IPS DF 4.7 (cell line): Measurements from ENCODE around the gene ZCCHC7.
"Not testable (repeated sequence)": the region's sequence is repeated elsewhere in the genome, so short reads cannot be mapped to it uniquely, and the experiment has no call there.

ENCODE experiments used
- DNase-seq: peaks from one replicate; pipeline ENCODE4 v3.0.0-alpha.2; 2013; ENCODE audit warnings: low spot score; ENCODE audit errors: extremely low read depth

The ZCCHC7 gene

GRCh38 chr9:37172557-37172956 lies 52.2 kb downstream of the ZCCHC7 start:
- DNase-seq, result no peak

DNA sequence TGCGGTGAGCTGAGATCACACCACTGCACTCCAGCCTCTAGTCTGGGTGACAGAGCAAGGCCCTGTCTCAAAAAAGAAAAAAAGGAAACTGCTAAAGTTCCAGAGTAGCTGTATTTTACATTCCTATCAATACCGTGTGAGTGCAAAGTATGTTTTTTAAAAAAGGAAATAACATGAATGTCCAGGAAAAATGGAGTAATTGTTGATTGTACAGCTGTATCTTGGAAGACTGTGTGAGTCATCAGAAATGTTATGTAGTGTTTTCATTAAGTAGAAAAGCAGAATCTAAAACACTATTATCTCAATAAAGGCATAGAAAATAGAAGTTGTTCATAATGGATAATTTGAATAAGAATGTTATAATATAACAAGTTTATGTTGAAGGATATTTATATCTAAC lies 53.9 kb downstream of the ZCCHC7 start:
- no peak for DNase-seq

DNA sequence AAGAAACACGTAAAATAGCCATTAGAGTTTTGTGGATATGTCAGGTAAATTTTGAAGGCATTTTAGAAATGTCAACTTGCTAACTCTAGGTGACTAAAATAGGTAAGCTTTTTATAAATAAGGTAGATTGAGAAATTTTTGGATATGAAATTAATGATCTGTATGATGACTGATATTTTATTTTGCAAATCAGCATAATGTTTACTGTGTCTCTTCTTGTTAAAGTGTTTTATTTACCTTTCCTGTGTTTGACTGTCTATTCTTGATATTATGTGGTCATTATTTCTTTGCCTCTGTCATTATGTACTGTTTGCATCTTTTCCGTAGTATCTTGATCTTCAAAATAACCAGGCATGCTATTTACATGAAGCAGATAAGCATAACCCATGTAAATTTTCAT lies 58.4 kb downstream of the ZCCHC7 start:
- DNase-seq, result no peak

DNA sequence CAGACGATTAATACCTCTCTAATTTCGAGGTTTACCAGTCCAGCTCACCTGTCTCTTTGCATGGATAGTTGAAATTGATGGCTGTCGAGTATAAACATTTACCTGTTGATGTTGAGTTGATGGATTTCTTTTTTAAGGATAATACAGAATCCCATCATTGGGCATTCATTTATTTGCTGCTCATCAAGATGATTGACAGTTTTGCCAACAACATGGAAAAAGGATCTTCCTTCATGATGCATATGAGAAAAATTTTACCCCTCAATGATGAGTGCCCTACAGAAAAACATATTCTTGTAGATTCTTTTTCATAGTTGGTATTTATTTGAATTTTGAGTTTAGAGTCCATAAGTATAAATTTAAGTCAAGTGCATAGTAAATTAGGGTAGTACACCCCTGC lies 59.2 kb downstream of the ZCCHC7 start:
- DNase-seq, result no peak

DNA sequence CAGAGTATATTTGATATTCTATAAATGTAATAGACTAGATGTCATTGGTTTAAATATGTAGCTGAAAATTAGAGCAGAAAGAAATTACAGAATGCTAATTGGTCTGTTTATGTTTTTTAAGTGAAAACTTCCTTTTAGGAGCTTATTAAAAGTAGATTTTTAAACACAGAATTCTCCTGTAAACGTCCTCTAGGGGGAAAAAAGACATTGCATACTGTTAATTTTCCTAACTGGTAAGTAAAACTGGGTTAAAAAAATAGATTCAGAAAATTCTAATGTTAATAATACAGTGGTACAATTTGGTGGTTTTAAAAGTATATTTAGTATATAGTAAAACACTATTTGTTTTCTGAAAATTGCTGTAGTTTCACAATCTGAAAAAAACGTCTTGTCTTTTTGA lies 59.8 kb downstream of the ZCCHC7 start:
- DNase-seq, result no peak

DNA sequence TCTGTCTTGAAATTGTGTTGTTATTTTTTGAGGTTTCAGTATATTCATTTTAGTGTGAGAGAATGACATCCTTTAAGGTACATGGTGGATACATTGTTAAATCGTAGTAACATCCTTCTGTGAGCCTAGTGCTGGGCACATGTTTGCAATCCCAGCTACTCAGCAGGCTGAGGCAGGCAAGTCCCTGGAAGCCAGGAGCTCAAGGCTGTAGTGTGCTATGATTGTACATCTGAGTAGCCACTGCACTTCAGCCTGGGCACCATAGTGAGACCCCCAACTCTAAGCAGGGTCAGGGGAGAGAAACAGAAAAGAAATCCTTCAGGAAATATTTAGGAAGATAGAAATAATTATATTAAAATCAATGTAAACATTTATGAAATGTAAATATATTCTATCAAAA lies 62.3 kb downstream of the ZCCHC7 start:
- no peak for DNase-seq

- no peak for DNase-seq
Measured at GRCh38 chr9:37184905-37185867, 64.8 kb downstream of the ZCCHC7 start.

DNA sequence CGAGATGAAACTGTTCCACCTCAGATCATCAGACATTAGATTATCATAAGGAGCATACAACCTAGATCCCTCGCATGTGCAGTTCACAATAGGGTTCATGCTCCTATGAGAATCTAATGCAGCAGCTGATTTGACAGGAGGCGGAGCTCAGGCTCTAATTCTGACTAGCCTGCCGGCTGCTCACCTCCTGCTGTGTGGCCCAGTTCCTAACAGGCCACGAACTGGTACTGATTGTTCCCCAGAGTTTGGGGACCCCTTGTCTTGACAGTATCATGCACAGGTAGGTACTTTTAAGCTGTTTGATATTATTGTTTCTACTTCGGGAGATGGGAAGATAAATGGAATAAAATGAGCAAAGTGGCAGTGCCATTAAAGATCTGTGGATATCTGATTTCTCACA lies 66.9 kb downstream of the ZCCHC7 start:
- DNase-seq, result no peak

DNA sequence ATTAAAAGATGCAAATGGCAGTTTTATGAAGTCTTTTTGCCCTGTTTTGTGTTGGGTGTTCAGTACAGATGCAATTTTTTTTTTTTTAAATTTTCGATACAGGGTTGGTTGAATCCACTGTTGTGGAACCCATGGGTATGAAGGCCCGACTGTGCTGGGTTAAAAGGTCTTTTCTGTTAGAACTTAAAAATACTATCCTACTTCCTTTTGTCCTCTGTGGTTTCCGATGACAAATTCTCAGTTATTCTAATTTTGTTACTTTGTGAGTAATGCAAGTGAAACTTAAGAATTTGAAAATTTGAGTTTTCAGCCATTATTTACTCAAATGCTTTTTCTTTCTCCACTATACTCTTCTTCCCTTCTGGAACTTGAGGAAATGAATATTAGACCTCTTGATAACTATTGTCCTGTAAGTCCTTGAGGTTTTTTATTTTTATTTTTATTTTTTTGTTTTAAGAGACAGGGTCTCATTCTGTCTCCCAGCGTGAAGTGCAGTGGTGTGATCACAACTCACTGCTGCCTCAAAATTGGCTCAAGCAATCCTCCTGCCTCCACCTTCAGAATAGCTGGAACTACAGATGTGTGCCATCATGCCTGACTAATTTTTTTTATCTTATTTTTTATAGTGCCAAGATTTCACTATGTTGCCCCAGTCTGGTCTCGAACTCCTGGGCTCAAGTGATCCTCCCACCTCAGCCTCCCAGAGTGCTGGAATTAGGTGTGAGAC lies 67.5 kb downstream of the ZCCHC7 start:
- DNase-seq, result no peak

GRCh38 chr9:37190739-37191138 lies 70.4 kb downstream of the ZCCHC7 start:
- DNase-seq, result not testable (repeated sequence)

DNA sequence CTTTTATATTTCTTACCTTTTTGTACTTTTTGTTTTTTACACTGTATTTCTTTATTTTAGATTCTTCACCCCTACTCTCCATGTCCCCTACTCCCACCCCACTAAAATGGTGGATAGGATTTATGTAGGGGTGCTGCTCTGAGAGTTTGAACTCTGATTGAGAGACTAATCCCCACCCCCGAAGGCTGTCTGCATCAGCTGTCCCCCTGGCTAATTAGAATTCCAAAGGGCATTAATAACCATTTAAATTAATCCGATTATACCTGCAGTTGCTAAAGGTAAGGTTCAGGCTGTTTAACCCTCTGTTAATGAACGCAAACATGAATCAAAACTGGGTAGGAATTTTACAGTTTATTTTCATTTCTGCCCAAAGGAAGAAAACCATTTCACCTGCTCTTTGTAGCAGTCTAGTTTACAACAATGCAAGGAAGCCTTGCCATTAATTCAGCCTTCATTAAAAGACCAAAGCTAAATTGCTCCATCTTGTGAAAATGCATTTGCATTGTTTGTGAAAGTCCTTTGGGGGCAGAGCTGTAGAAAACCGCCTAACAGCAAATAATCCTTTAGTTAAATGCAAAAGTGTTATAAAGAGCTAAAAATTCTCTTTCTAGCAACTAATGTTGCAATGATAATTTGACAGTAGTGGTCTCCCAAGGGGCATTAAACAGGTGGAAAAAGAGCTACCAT lies 71.2 kb downstream of the ZCCHC7 start:
- no peak for DNase-seq

GRCh38 chr9:37192803-37193202 lies 72.4 kb downstream of the ZCCHC7 start:
- no peak for DNase-seq

GRCh38 chr9:37197158-37198038 lies 77.0 kb downstream of the ZCCHC7 start:
- no peak for DNase-seq

GRCh38 chr9:37198039-37198729 lies 77.8 kb downstream of the ZCCHC7 start:
- no peak for DNase-seq

GRCh38 chr9:37198831-37199230 lies 78.5 kb downstream of the ZCCHC7 start:
- no peak for DNase-seq

GRCh38 chr9:37200433-37201005 lies 80.1 kb downstream of the ZCCHC7 start:
- DNase-seq, result no peak

GRCh38 chr9:37201581-37201980 lies 81.2 kb downstream of the ZCCHC7 start:
- DNase-seq, result no peak

GRCh38 chr9:37202091-37202490 lies 81.7 kb downstream of the ZCCHC7 start:
- no peak for DNase-seq

DNA sequence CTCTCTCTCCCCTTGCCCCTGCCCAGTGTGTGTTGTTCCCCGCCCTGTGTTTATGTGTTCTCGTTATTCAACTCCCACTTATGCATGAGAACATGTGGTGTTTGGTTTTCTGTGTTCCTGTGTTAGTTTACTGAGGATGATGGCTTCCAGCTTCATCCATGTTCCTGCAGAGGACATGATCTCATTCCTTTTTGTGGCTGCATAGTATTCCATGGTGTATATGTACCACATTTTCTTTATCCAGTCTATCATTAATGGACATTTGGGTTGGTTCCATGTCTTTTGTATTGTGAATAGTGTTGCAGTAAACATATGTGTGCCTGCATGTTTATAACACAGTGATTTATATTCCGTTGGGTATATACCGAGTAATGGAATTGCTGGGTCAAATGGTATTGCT lies 83.1 kb downstream of the ZCCHC7 start:
- not testable (repeated sequence) for DNase-seq

- DNase-seq, result no peak
Measured at GRCh38 chr9:37206121-37206620, 85.8 kb downstream of the ZCCHC7 start.
